Caco-2 (cell line): ENCODE data around the gene DMC1. TPM values are rescaled to one million over a fixed set of nuclear protein-coding genes. Genes with fewer than 3 reads are reported as not detected.

Source experiments
- BruUV-seq: library from RNA; stranded (reverse); fragments of 400-500 nt; replicated peaks from 2 replicates; lab custom pipeline; 2021; lab: Mats Ljungman, UMichigan
- CTCF ChIA-PET: fragments of 300-600 bp; sonication (Branson Sonifier 250); formaldehyde crosslinking; loops from one replicate; lab custom pipeline; 2022; ENCODE audit warnings: antibody characterized with exemption; lab: Charles Lee
- POLR2A ChIA-PET: fragments of 300-600 bp; sonication (Branson Sonifier 250); formaldehyde crosslinking; loops from one replicate; lab custom pipeline; 2022; ENCODE audit warnings: antibody characterized with exemption; lab: Charles Lee
- DNase-seq, 2 experiments: peaks; one replicate each; pipeline versions ENCODE4 v3.0.0 to v3.0.0-alpha.2; 2020 to 2022
- H3K27me3 ChIP-seq: replicated peaks from 2 replicates; pipeline ENCODE4 v1.6.0; 2011; ENCODE audit warnings: low read length; ENCODE audit not compliant: control insufficient read depth, insufficient read depth
- H3K36me3 ChIP-seq: 2 replicates; pipeline ENCODE4 v1.5.1; 2011; ENCODE audit warnings: low read length; ENCODE audit not compliant: control insufficient read depth, insufficient read depth
- H3K4me1 ChIP-seq: fragments of 250-450 bp; sonication (Bioruptor Pico); 2 replicates; pipeline ENCODE4 v1.5.1; 2020; ENCODE audit warnings: mild to moderate bottlenecking
- H3K4me3 ChIP-seq: 2 replicates; pipeline ENCODE4 v1.5.1; 2011; ENCODE audit warnings: low read depth, mild to moderate bottlenecking, control low read depth, low read length
- H3K9me3 ChIP-seq: fragments of 250-450 bp; sonication (Bioruptor Pico); 2 replicates; pipeline ENCODE4 v1.5.1; 2020; ENCODE audit warnings: mild to moderate bottlenecking, moderate library complexity
- H3K27ac Mint-ChIP-seq: one replicate; pipeline ENCODE4 v1.8.0; 2022; ENCODE audit warnings: mixed read lengths; ENCODE audit not compliant: unreplicated experiment
- H3K27me3 Mint-ChIP-seq: one replicate; pipeline ENCODE4 v1.8.0; 2022; ENCODE audit warnings: mixed read lengths; ENCODE audit not compliant: insufficient read depth, unreplicated experiment
- H3K36me3 Mint-ChIP-seq: one replicate; pipeline ENCODE4 v1.8.0; 2022; ENCODE audit warnings: mild to moderate bottlenecking, mixed read lengths; ENCODE audit not compliant: insufficient read depth, unreplicated experiment
- H3K4me1 Mint-ChIP-seq: one replicate; pipeline ENCODE4 v1.8.0; 2022; ENCODE audit warnings: low read depth, mixed read lengths; ENCODE audit not compliant: unreplicated experiment
- H3K4me3 Mint-ChIP-seq: one replicate; pipeline ENCODE4 v1.8.0; 2022; ENCODE audit warnings: mild to moderate bottlenecking, moderate library complexity, mixed read lengths; ENCODE audit not compliant: unreplicated experiment
- H3K9me3 Mint-ChIP-seq: one replicate; pipeline ENCODE4 v1.8.0; 2022; ENCODE audit warnings: mixed read lengths; ENCODE audit not compliant: unreplicated experiment
- intact Hi-C: fragments of 100-400 bp; cut with micrococcal nuclease; formaldehyde crosslinking; loops from one replicate; pipeline ENCODE4 v1.10.0; 2022; ENCODE audit not compliant: unreplicated experiment
- total RNA-seq: library from RNA; stranded (reverse); gene quantifications from 2 replicates; pipeline ENCODE4 v1.2.3, GENCODE V29; 2022
- TF ChIP-seq, protein P1 (sequence below), 2 experiments: fragments of 200-600 bp in 1 of 2; IDR thresholded peaks; 1 replicate in 1 of 2; 2 replicates in 1 of 2; pipeline versions ENCODE4 v1.5.1 to v1.8.0; 2011 to 2022; ENCODE audit warnings: antibody characterized with exemption in 1 of 2, control low read depth in 1 of 2, inconsistent platforms in 1 of 2, low read depth in 1 of 2, low read length in 1 of 2, mild to moderate bottlenecking in 1 of 2, moderate library complexity in 1 of 2; ENCODE audit not compliant: insufficient read depth in 1 of 2, severe bottlenecking in 1 of 2, unreplicated experiment in 1 of 2

DMC1 gene
- total RNA-seq, 1 experiment from 2014 or later, result 1.1 TPM

DNA sequence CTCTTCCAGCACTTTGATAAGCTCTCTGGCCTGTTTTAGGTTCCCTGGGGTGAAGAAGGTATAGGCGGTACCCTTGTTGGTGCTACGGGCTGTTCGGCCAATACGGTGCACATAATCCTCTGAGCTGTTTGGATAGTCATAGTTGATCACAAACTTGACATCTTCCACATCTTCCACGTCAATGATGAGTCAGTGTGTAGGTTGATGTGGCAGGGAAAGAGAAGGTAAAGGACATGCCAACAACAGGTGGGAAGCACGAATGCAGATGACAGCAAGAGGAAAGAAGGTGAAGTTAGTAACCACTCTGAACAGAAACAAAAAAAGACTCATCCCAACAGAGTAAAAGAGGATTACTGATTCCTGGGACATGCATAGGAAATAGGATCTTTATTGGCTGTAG, 82.0 kb downstream of the DMC1 start:
- Histone ChIP-seq H3K4me3 (no peak overlapping the region), H3K4me1 (no peaks in the 10 kb centered on the region), H3K36me3 (peaks cover 5% of the 10 kb centered on the region; the same call in 1 of the 2 replicates), H3K9me3 (no peaks in the 10 kb centered on the region), H3K27me3 (no peaks in the 10 kb centered on the region)
- DNase-seq, result no peak
- Mint-ChIP-seq H3K4me1 (no peaks in the 10 kb centered on the region), H3K27ac (peak overlapping the region; percentile 45), H3K4me3 (no peak overlapping the region), H3K27me3 (no peaks in the 10 kb centered on the region), H3K9me3 (no peaks in the 10 kb centered on the region), H3K36me3 (peaks cover 97% of the 10 kb centered on the region)
- ChIA-PET POLR2A (no interaction called here), CTCF (no interaction called here)
- BruUV-seq, result no TSS peak
- intact Hi-C loops, result no loop called here
- TF ChIP-seq, protein P1, sequence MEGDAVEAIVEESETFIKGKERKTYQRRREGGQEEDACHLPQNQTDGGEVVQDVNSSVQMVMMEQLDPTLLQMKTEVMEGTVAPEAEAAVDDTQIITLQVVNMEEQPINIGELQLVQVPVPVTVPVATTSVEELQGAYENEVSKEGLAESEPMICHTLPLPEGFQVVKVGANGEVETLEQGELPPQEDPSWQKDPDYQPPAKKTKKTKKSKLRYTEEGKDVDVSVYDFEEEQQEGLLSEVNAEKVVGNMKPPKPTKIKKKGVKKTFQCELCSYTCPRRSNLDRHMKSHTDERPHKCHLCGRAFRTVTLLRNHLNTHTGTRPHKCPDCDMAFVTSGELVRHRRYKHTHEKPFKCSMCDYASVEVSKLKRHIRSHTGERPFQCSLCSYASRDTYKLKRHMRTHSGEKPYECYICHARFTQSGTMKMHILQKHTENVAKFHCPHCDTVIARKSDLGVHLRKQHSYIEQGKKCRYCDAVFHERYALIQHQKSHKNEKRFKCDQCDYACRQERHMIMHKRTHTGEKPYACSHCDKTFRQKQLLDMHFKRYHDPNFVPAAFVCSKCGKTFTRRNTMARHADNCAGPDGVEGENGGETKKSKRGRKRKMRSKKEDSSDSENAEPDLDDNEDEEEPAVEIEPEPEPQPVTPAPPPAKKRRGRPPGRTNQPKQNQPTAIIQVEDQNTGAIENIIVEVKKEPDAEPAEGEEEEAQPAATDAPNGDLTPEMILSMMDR (IDR thresholded peaks at IDR 0.05; ENCODE audit: insufficient read depth in 1 of 2, low read depth in 1 of 2, low read length in 1 of 2, severe bottlenecking in 1 of 2, unreplicated experiment in 1 of 2), result no peak

DNA sequence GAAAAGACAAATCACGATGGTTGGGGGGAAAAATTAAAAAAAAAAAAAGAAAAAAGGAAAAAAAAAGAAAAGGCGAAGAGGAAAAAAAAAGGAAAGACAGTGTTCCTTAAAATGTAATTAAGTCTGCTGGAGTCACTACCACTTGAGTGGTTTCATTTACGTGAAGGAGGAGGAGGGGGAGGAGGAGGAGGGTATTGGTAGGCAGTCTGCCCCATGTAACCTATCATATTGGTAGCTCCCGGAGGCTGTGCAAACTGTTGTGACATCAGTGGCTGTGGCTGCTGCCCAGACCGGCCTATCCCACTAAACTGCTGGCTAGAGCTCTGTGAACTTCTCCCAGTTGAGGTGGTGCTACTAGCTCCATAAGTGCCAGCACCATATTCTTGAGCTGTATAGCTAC, 84.2 kb downstream of the DMC1 start:
- no TSS peak for BruUV-seq
- no peaks in the 10 kb centered on the region for H3K4me1 Mint-ChIP-seq
- intact Hi-C loops, result no loop called here
- Histone ChIP-seq H3K36me3 (peaks cover 7% of the 10 kb centered on the region; the same call in 1 of the 2 replicates), H3K4me1 (no peaks in the 10 kb centered on the region), H3K4me3 (no peak overlapping the region), H3K9me3 (no peaks in the 10 kb centered on the region), H3K27me3 (no peaks in the 10 kb centered on the region)
- no peaks in the 10 kb centered on the region for H3K27me3 Mint-ChIP-seq
- no peak overlapping the region for H3K4me3 Mint-ChIP-seq
- DNase-seq, result no peak
- H3K36me3 Mint-ChIP-seq, result peaks cover 100% of the 10 kb centered on the region
- ChIA-PET CTCF (no interaction called here), POLR2A (interaction anchor here (1.1 kb wide), 1 partner anchor 10 kb away, joined by 4 read pairs; no protein-coding TSS in a partner anchor)
- TF ChIP-seq, protein P1 (IDR thresholded peaks at IDR 0.05; ENCODE audit: insufficient read depth in 1 of 2, low read depth in 1 of 2, low read length in 1 of 2, severe bottlenecking in 1 of 2, unreplicated experiment in 1 of 2), result no peak
- H3K27ac Mint-ChIP-seq, result no peak overlapping the region
- H3K9me3 Mint-ChIP-seq, result no peaks in the 10 kb centered on the region

DNA sequence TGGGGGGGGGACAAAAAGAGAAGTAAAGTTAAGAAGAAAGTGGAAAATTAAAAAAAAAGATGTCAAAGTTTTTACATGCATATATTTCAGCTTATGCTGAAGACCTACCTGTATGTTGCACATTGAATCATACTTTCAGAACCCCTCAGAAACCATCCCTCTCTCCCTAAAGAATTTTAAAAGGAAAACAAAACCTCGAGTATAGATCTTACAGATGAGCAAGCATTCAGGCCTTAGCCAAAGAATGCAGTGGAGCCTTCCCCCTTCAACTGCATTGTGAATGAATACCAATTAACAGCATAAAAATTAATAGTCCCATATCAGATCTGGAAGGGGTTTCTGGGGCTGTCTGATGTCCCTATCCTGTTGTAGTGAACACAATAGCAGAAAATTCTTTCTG, 85.7 kb downstream of the DMC1 start:
- no peak overlapping the region for H3K4me3 Mint-ChIP-seq
- ChIA-PET POLR2A (interaction anchor here (0.6 kb wide), 1 partner anchor 537 kb away, joined by 6 read pairs; no protein-coding TSS in a partner anchor), CTCF (no interaction called here)
- Histone ChIP-seq H3K36me3 (peaks cover 6% of the 10 kb centered on the region; the same call in 1 of the 2 replicates), H3K9me3 (no peaks in the 10 kb centered on the region), H3K4me3 (no peak overlapping the region), H3K4me1 (no peaks in the 10 kb centered on the region), H3K27me3 (no peaks in the 10 kb centered on the region)
- H3K4me1 Mint-ChIP-seq, result no peaks in the 10 kb centered on the region
- no peak overlapping the region for H3K27ac Mint-ChIP-seq
- TF ChIP-seq, protein P1 (IDR thresholded peaks at IDR 0.05; ENCODE audit: insufficient read depth in 1 of 2, low read depth in 1 of 2, low read length in 1 of 2, severe bottlenecking in 1 of 2, unreplicated experiment in 1 of 2), result no peak
- no peaks in the 10 kb centered on the region for H3K9me3 Mint-ChIP-seq
- intact Hi-C loops, result loop anchor here (5.0 kb wide), 1 partner anchor 88 kb away; the partner anchor contains the start of gene DMC1
- H3K36me3 Mint-ChIP-seq, result peaks cover 92% of the 10 kb centered on the region
- H3K27me3 Mint-ChIP-seq, result no peaks in the 10 kb centered on the region
- no TSS peak for BruUV-seq
- no peak for DNase-seq
